Neural progenitor cell (in vitro differentiated cells): ENCODE measurements around the gene RCSD1. TPM values are rescaled to one million over a fixed set of nuclear protein-coding genes. Genes with fewer than 3 reads are reported as not detected.
A peak's percentile ranks its signal among the peaks of the same experiment; 100 is the strongest.
"Not testable (repeated sequence)": the region's sequence is repeated elsewhere in the genome, so short reads cannot be mapped to it uniquely, and the experiment has no call there.

Experiments
- DNase-seq: peaks from one replicate; pipeline ENCODE4 v3.0.0-alpha.2; 2016; ENCODE audit warnings: low spot score
- H2AFZ ChIP-seq: fragments of 200-600 bp; sonication (generic); replicated peaks from 2 replicates; pipeline ENCODE4 v1.6.1; 2016; ENCODE audit warnings: antibody characterized with exemption
- H3F3A ChIP-seq: fragments of 200-600 bp; sonication (generic); 2 replicates; pipeline ENCODE4 v1.6.1; 2016; ENCODE audit warnings: antibody characterized with exemption, low read depth
- H3K27ac ChIP-seq: fragments of 200-600 bp; sonication (generic); 2 replicates; pipeline ENCODE4 v1.5.1; 2016; ENCODE audit warnings: mild to moderate bottlenecking
- H3K27me3 ChIP-seq: fragments of 200-600 bp; sonication (generic); 2 replicates; pipeline ENCODE4 v1.6.1; 2016; ENCODE audit warnings: mild to moderate bottlenecking, moderate library complexity
- H3K36me3 ChIP-seq: fragments of 200-600 bp; sonication (generic); 2 replicates; pipeline ENCODE4 v1.5.1; 2016
- H3K4me1 ChIP-seq: fragments of 200-600 bp; sonication (generic); 2 replicates; pipeline ENCODE4 v1.6.1; 2016; ENCODE audit warnings: mixed run types
- H3K4me2 ChIP-seq: fragments of 200-600 bp; sonication (generic); 2 replicates; pipeline ENCODE4 v1.6.1; 2016
- H3K4me3 ChIP-seq: fragments of 200-600 bp; sonication (generic); 2 replicates; pipeline ENCODE4 v1.5.1; 2016
- H3K79me2 ChIP-seq: fragments of 200-600 bp; sonication (generic); 2 replicates; pipeline ENCODE4 v1.6.1; 2016; ENCODE audit warnings: low read depth
- H3K9ac ChIP-seq: fragments of 200-600 bp; sonication (generic); 2 replicates; pipeline ENCODE4 v1.6.1; 2016
- H3K9me3 ChIP-seq: fragments of 200-600 bp; sonication (generic); 2 replicates; pipeline ENCODE4 v1.5.1; 2016; ENCODE audit warnings: low read depth
- H4K20me1 ChIP-seq: fragments of 200-600 bp; sonication (generic); 2 replicates; pipeline ENCODE4 v1.6.1; 2016; ENCODE audit warnings: low read depth
- H3K27ac Mint-ChIP-seq: 3 replicates; pipeline ENCODE4 v1.8.0; 2021; ENCODE audit warnings: mixed read lengths
- H3K27me3 Mint-ChIP-seq: 2 replicates; pipeline ENCODE4 v1.8.0; 2022; ENCODE audit warnings: low read depth, mild to moderate bottlenecking, inconsistent platforms, moderate library complexity, mixed read lengths; ENCODE audit not compliant: insufficient read depth
- H3K36me3 Mint-ChIP-seq: 3 replicates; pipeline ENCODE4 v1.8.0; 2021; ENCODE audit warnings: mixed read lengths
- H3K4me1 Mint-ChIP-seq: 3 replicates; pipeline ENCODE4 v1.8.0; 2021; ENCODE audit warnings: mixed read lengths
- H3K4me3 Mint-ChIP-seq: 3 replicates; pipeline ENCODE4 v1.8.0; 2021; ENCODE audit warnings: mild to moderate bottlenecking, moderate library complexity, mixed read lengths
- H3K9me3 Mint-ChIP-seq: 3 replicates; pipeline ENCODE4 v1.8.0; 2020; ENCODE audit warnings: mixed read lengths
- CTCF ChIP-seq: fragments of 200-600 bp; sonication (generic); IDR thresholded peaks from 2 replicates; pipeline ENCODE4 v1.5.1; 2017; ENCODE audit warnings: antibody characterized with exemption, mild to moderate bottlenecking
- EZH2 ChIP-seq: fragments of 200-600 bp; sonication (generic); IDR thresholded peaks from 2 replicates; pipeline ENCODE4 v1.6.1; 2017; ENCODE audit warnings: antibody characterized with exemption, mild to moderate bottlenecking, moderate library complexity
- EZH2phosphoT487 ChIP-seq: fragments of 200-600 bp; sonication (generic); IDR thresholded peaks from 2 replicates; pipeline ENCODE4 v1.6.1; 2017; ENCODE audit warnings: antibody characterized with exemption
- total RNA-seq: library from RNA; depleted of rRNA; stranded (reverse); fragments of >200 nt; gene quantifications from 2 replicates; pipeline ENCODE4 v1.2.3, GENCODE V29; 2015; ENCODE audit warnings: low replicate concordance

RCSD1 gene
- total RNA-seq, 1 donor from 2014 or later, result 0.06 TPM

- Histone ChIP-seq H3K4me3 (no peak overlapping the region), H3K36me3 (no peaks in the 10 kb centered on the region), H3K9ac (no peak overlapping the region), H3K27me3 (no peaks in the 10 kb centered on the region), H4K20me1 (peaks cover 41% of the 10 kb centered on the region), H2AFZ (no peak overlapping the region), H3K27ac (no peak overlapping the region), H3K4me2 (no peak overlapping the region), H3K4me1 (peaks cover 4% of the 10 kb centered on the region), H3K79me2 (peaks cover 90% of the 10 kb centered on the region), H3F3A (no peaks in the 10 kb centered on the region), H3K9me3 (no peaks in the 10 kb centered on the region)
- no peaks in the 10 kb centered on the region for H3K27me3 Mint-ChIP-seq
- peaks cover 36% of the 10 kb centered on the region for H3K36me3 Mint-ChIP-seq
- no peak for DNase-seq
- no peaks in the 10 kb centered on the region for H3K4me1 Mint-ChIP-seq
- TF ChIP-seq CTCF (no peak), EZH2 (no peak), EZH2phosphoT487 (no peak)
- H3K9me3 Mint-ChIP-seq, result peaks cover 20% of the 10 kb centered on the region
- H3K4me3 Mint-ChIP-seq, result no peak overlapping the region
- no peak overlapping the region for H3K27ac Mint-ChIP-seq
These were observed 107.1 kb downstream of the RCSD1 start for GRCh38 chr1:167737169-167737568.

GRCh38 chr1:167738158-167738557 is 108.1 kb downstream of the RCSD1 start:
- Histone ChIP-seq H3K27ac (no peak overlapping the region), H3F3A (no peaks in the 10 kb centered on the region), H3K79me2 (peaks cover 92% of the 10 kb centered on the region), H3K4me3 (no peak overlapping the region), H3K9ac (no peak overlapping the region), H2AFZ (no peak overlapping the region), H3K27me3 (no peaks in the 10 kb centered on the region), H3K9me3 (no peaks in the 10 kb centered on the region), H4K20me1 (peaks cover 41% of the 10 kb centered on the region), H3K4me1 (peaks cover 12% of the 10 kb centered on the region), H3K36me3 (no peaks in the 10 kb centered on the region), H3K4me2 (no peak overlapping the region)
- no peak for TF ChIP-seq EZH2
- no peak for TF ChIP-seq CTCF
- no peak for TF ChIP-seq EZH2phosphoT487
- H3K27me3 Mint-ChIP-seq, result no peaks in the 10 kb centered on the region
- H3K4me3 Mint-ChIP-seq, result no peak overlapping the region
- no peaks in the 10 kb centered on the region for H3K4me1 Mint-ChIP-seq
- DNase-seq, result no peak
- no peak overlapping the region for H3K27ac Mint-ChIP-seq
- peaks cover 17% of the 10 kb centered on the region for H3K9me3 Mint-ChIP-seq
- peaks cover 34% of the 10 kb centered on the region for H3K36me3 Mint-ChIP-seq

GRCh38 chr1:167739752-167740151 is 109.7 kb downstream of the RCSD1 start:
- no peak overlapping the region for H3K4me3 Mint-ChIP-seq
- no peak overlapping the region for H3K27ac ChIP-seq
- H4K20me1 ChIP-seq, result peaks cover 52% of the 10 kb centered on the region

GRCh38 chr1:167741103-167741502 is 111.1 kb downstream of the RCSD1 start:
- H2AFZ ChIP-seq, H3K9me3 ChIP-seq, H3K4me1 Mint-ChIP-seq, H3K4me2 ChIP-seq, H3K4me3 Mint-ChIP-seq, H3K27ac Mint-ChIP-seq, H3K27me3 Mint-ChIP-seq, H3K4me3 ChIP-seq, H3K27me3 ChIP-seq, H3F3A ChIP-seq, H3K27ac ChIP-seq, DNase-seq, H3K9me3 Mint-ChIP-seq, H3K36me3 ChIP-seq, H3K9ac ChIP-seq: not testable (repeated sequence)
- H3K36me3 Mint-ChIP-seq, result peaks cover 32% of the 10 kb centered on the region
- H3K4me1 ChIP-seq, result peaks cover 12% of the 10 kb centered on the region
- H3K79me2 ChIP-seq, result peaks cover 93% of the 10 kb centered on the region
- H4K20me1 ChIP-seq, result peaks cover 66% of the 10 kb centered on the region

More at GRCh38 chr1:167739752-167740151, 109.7 kb downstream of the RCSD1 start:
- no peak overlapping the region for H3K27ac Mint-ChIP-seq
- H3K36me3 Mint-ChIP-seq, result peaks cover 34% of the 10 kb centered on the region
- no peak overlapping the region for H2AFZ ChIP-seq
- no peak overlapping the region for H3K4me3 ChIP-seq
- H3K9me3 Mint-ChIP-seq, result peaks cover 10% of the 10 kb centered on the region
- no peaks in the 10 kb centered on the region for H3K27me3 Mint-ChIP-seq
- no peaks in the 10 kb centered on the region for H3K27me3 ChIP-seq
- no peaks in the 10 kb centered on the region for H3K36me3 ChIP-seq
- no peaks in the 10 kb centered on the region for H3K9me3 ChIP-seq
- H3K9ac ChIP-seq, result no peak overlapping the region
- H3K4me1 Mint-ChIP-seq, result no peaks in the 10 kb centered on the region
- peaks cover 12% of the 10 kb centered on the region for H3K4me1 ChIP-seq
- H3K4me2 ChIP-seq, result no peak overlapping the region
- H3K79me2 ChIP-seq, result peaks cover 93% of the 10 kb centered on the region
- DNase-seq, result no peak
- no peak for TF ChIP-seq EZH2phosphoT487
- TF ChIP-seq EZH2, result no peak
- TF ChIP-seq CTCF, result no peak
- no peaks in the 10 kb centered on the region for H3F3A ChIP-seq

- not testable (repeated sequence) for H3F3A ChIP-seq, H3K4me3 ChIP-seq, H3K27ac ChIP-seq, H3K9ac ChIP-seq, DNase-seq, H3K9me3 Mint-ChIP-seq, H3K9me3 ChIP-seq, H2AFZ ChIP-seq, H3K4me3 Mint-ChIP-seq, H3K27ac Mint-ChIP-seq, H3K27me3 ChIP-seq, H3K4me1 Mint-ChIP-seq, H3K36me3 ChIP-seq, H3K27me3 Mint-ChIP-seq
- H3K4me2 ChIP-seq, result peak overlapping the region; percentile 39
- H3K79me2 ChIP-seq, result peaks cover 93% of the 10 kb centered on the region
- peaks cover 75% of the 10 kb centered on the region for H4K20me1 ChIP-seq
- peaks cover 32% of the 10 kb centered on the region for H3K36me3 Mint-ChIP-seq
- peaks cover 12% of the 10 kb centered on the region for H3K4me1 ChIP-seq
These were observed 112.5 kb downstream of the RCSD1 start for GRCh38 chr1:167742392-167743057.
